Measurements from ENCODE around the gene KCNN2. TPM values are rescaled to one million over a fixed set of nuclear protein-coding genes. Genes with fewer than 3 reads are reported as not detected.
A peak's percentile ranks its signal among the peaks of the same experiment; 100 is the strongest.

The KCNN2 gene
- total RNA-seq, 2 donors from 2014 or later, result not detected

DNA sequence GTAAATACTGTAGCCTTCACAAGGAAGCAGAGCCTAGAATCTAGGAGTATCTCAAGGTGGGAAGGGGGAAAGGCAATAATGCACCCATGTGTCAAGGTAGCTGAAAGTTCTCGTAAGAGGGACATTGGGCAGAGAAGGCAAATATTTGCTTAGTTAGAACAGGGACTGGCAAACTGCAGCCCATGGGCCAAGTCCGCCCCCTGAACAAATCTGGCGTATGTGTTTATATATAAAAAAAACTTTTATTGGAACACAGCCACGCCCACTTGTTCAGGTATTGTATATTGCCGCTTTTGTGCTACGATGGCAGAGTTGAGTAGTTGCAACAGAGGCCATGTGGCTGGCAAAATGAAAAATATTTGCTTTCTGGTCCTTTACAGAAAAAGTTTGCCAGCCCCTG, 16.1 kb downstream of the KCNN2 start:
- Mint-ChIP-seq H3K4me3 (no peak overlapping the region), H3K4me1 (ENCODE audit: low read depth in 2 of 2) (no peaks in the 10 kb centered on the region), H3K27me3 (no peaks in the 10 kb centered on the region), H3K27ac (no peak overlapping the region), H3K36me3 (no peaks in the 10 kb centered on the region), H3K9me3 (peaks cover 6% of the 10 kb centered on the region)
- DNase-seq (ENCODE audit: low spot score) (no peak), ATAC-seq (no peak)

DNA sequence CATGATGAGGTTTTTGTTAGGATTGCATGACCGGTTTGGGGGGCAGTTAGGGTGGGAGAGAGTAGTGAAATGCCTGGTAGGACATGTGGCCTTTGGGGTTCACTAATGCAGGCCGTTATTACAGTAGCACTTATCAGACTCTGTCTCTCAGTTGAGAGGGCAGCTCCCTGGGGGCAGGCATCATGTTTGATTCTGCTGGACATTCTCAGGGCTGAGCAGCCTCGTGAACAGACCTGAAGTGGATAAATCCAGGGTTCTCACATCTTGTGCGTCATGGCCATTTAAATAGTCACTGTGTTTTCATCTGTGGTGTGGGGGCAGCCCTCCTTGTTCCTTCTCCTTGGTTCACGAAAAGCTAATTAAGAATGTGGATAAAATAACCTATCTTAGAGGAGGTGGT, 18.9 kb downstream of the KCNN2 start:
- Mint-ChIP-seq H3K27me3 (no peaks in the 10 kb centered on the region), H3K36me3 (no peaks in the 10 kb centered on the region), H3K4me1 (ENCODE audit: low read depth in 2 of 2) (no peaks in the 10 kb centered on the region), H3K4me3 (no peak overlapping the region), H3K9me3 (peaks cover 6% of the 10 kb centered on the region), H3K27ac (no peak overlapping the region)
- no peak for ATAC-seq
- DNase-seq (ENCODE audit: low spot score), result no peak

DNA sequence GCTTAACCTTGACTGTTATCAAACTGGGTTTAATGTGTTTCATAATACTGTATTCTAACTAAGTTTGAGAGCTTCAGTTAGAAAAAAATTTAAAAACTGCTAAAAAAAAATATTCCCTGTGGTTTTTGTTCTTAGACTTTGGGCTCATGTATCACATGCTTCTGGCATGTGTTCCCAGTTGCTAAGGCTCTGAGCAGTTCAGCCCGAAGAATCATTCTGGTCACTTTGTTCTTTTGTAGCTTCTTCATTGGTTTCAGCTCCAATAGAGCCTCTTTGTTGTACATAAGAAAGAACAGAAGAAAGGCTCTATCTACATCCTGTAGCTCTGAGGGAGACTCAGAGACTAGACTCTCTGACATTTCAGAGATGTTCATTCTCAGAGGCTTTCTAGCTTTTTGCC, 25.6 kb downstream of the KCNN2 start:
- Mint-ChIP-seq H3K4me1 (ENCODE audit: low read depth in 2 of 2) (no peaks in the 10 kb centered on the region), H3K36me3 (no peaks in the 10 kb centered on the region), H3K4me3 (no peak overlapping the region)

GRCh38 chr5:114390431-114390830, 28.6 kb downstream of the KCNN2 start:
- no peaks in the 10 kb centered on the region for H3K36me3 Mint-ChIP-seq
- no peaks in the 10 kb centered on the region for H3K9me3 Mint-ChIP-seq
- no peak for ATAC-seq
- no peaks in the 10 kb centered on the region for H3K4me1 Mint-ChIP-seq (ENCODE audit: low read depth in 2 of 2)
- no peak for DNase-seq (ENCODE audit: low spot score)
- no peak overlapping the region for H3K4me3 Mint-ChIP-seq
- no peak overlapping the region for H3K27ac Mint-ChIP-seq
- no peaks in the 10 kb centered on the region for H3K27me3 Mint-ChIP-seq

More for the DNA sequence above, 25.6 kb downstream of the KCNN2 start:
- ATAC-seq (no peak), DNase-seq (ENCODE audit: low spot score) (no peak)
- no peak overlapping the region for H3K27ac Mint-ChIP-seq
- H3K27me3 Mint-ChIP-seq, result no peaks in the 10 kb centered on the region
- no peaks in the 10 kb centered on the region for H3K9me3 Mint-ChIP-seq

- Mint-ChIP-seq H3K27me3 (no peaks in the 10 kb centered on the region), H3K36me3 (no peaks in the 10 kb centered on the region)
These were observed 29.5 kb downstream of the KCNN2 start for GRCh38 chr5:114391321-114391720.

GRCh38 chr5:114393159-114393558, 31.3 kb downstream of the KCNN2 start:
- no peaks in the 10 kb centered on the region for H3K9me3 Mint-ChIP-seq
- H3K27me3 Mint-ChIP-seq, result no peaks in the 10 kb centered on the region
- ATAC-seq, result no peak
- H3K36me3 Mint-ChIP-seq, result no peaks in the 10 kb centered on the region
- DNase-seq (ENCODE audit: low spot score), result no peak
- no peak overlapping the region for H3K4me3 Mint-ChIP-seq
- H3K4me1 Mint-ChIP-seq (ENCODE audit: low read depth in 2 of 2), result no peaks in the 10 kb centered on the region
- no peak overlapping the region for H3K27ac Mint-ChIP-seq

More at GRCh38 chr5:114391321-114391720, 29.5 kb downstream of the KCNN2 start:
- ATAC-seq, result no peak
- Mint-ChIP-seq H3K9me3 (no peaks in the 10 kb centered on the region), H3K4me3 (no peak overlapping the region), H3K4me1 (ENCODE audit: low read depth in 2 of 2) (no peaks in the 10 kb centered on the region), H3K27ac (no peak overlapping the region)
- DNase-seq (ENCODE audit: low spot score), result no peak

DNA sequence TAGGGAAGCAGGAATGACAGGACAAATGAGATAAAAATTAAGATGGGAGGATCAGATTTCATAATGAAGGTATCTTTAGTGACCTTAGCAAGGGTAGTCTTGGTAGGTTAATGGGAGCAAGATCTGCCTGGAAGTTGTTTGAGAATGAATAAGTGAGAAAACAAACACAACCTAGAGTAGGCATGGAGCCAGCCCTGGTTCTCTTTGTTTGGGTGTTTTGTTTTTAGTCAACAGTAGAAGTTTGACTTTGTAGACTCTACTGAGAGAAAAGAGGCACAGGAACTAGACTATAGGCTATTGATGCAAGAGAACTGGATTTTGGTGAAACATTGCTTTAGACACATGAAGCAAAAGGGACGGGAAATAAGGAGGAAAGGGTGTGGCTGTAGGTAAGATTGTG, 40.3 kb downstream of the KCNN2 start:
- Mint-ChIP-seq H3K27ac (no peak overlapping the region), H3K36me3 (peaks cover 14% of the 10 kb centered on the region)

GRCh38 chr5:114407783-114408182, 45.9 kb downstream of the KCNN2 start:
- ATAC-seq (no peak), DNase-seq (ENCODE audit: low spot score) (no peak)
- H3K36me3 Mint-ChIP-seq, result no peaks in the 10 kb centered on the region
- no peak overlapping the region for H3K4me3 Mint-ChIP-seq
- no peaks in the 10 kb centered on the region for H3K9me3 Mint-ChIP-seq
- H3K27ac Mint-ChIP-seq, result no peak overlapping the region
- H3K4me1 Mint-ChIP-seq (ENCODE audit: low read depth in 2 of 2), result no peaks in the 10 kb centered on the region
- no peaks in the 10 kb centered on the region for H3K27me3 Mint-ChIP-seq

More for the DNA sequence above, 40.3 kb downstream of the KCNN2 start:
- Mint-ChIP-seq H3K9me3 (peaks cover 13% of the 10 kb centered on the region), H3K4me1 (ENCODE audit: low read depth in 2 of 2) (no peaks in the 10 kb centered on the region), H3K4me3 (no peak overlapping the region), H3K27me3 (no peaks in the 10 kb centered on the region)
- ATAC-seq, result no peak
- no peak for DNase-seq (ENCODE audit: low spot score)

GRCh38 chr5:114408847-114409246, 47.0 kb downstream of the KCNN2 start:
- Mint-ChIP-seq H3K4me3 (no peak overlapping the region), H3K36me3 (no peaks in the 10 kb centered on the region), H3K27me3 (no peaks in the 10 kb centered on the region), H3K4me1 (ENCODE audit: low read depth in 2 of 2) (no peaks in the 10 kb centered on the region), H3K9me3 (no peaks in the 10 kb centered on the region), H3K27ac (no peak overlapping the region)
- DNase-seq (ENCODE audit: low spot score) (no peak), ATAC-seq (no peak)

DNA sequence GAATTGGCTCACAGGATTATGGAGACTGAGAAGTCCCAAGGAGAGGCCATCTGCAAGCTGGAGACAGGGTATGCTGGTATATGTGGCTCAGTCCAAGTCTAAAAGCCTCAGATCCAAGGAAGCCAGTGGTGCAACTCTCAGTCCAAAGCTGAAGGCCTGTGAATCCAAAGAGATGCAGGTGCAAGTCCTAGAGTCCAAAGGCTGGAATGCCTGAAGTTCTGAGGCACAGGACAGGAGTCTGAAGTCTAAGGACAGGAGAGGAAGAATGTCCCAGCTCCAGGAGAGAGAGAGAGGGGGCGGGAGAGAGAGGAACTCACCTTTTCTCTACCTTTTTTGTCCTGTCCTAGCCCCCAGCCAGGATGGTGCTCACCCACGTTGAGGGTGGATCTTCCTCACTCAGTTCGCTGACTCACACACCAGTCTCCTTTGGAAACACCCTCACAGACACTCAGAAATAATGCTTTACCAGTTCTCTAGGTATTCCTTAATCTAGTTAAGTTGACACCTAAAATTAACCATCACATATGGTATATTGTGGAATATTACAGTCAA, 49.6 kb downstream of the KCNN2 start:
- no peaks in the 10 kb centered on the region for H3K4me1 Mint-ChIP-seq (ENCODE audit: low read depth in 2 of 2)
- H3K9me3 Mint-ChIP-seq, result no peaks in the 10 kb centered on the region
- no peaks in the 10 kb centered on the region for H3K36me3 Mint-ChIP-seq
- ATAC-seq (peak in 1 of 2 donors; percentile 20), DNase-seq (ENCODE audit: low spot score) (no peak)
- no peak overlapping the region for H3K4me3 Mint-ChIP-seq
- H3K27ac Mint-ChIP-seq, result no peak overlapping the region
- no peaks in the 10 kb centered on the region for H3K27me3 Mint-ChIP-seq

DNA sequence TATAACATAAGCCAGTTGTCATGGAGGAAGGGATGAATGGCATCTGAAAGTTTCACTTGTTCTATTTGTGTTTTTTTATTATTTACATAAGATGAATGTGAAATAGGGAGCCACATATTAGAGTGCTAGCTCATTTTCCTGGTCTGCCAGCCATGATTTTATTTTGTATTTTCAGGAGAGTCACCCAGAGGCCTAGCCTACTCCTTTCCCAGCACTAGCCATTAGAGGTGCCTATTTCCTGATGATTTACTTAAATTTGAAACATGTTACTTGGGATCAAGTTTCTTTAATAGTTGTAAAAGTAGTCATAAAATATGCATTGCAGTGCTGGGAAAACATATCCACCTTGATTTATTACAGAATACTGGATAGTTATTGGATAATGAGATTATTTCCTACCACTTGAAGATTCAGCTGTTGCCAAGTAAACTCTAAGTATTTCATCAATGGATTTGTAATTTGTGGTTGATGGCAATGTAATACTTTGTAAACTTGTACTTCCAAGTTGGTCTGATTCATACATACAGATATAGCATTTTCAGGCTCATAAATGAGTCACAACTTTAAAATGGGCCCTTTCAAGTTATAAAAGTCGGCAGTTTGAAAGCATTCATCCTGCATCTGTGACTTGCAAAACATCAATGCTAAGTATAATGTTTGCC, 50.8 kb downstream of the KCNN2 start:
- no peak overlapping the region for H3K4me3 Mint-ChIP-seq
- H3K27me3 Mint-ChIP-seq, result no peaks in the 10 kb centered on the region
- no peaks in the 10 kb centered on the region for H3K4me1 Mint-ChIP-seq (ENCODE audit: low read depth in 2 of 2)
- H3K36me3 Mint-ChIP-seq, result no peaks in the 10 kb centered on the region
- no peak for DNase-seq (ENCODE audit: low spot score)
- no peak for ATAC-seq
- no peaks in the 10 kb centered on the region for H3K9me3 Mint-ChIP-seq
- no peak overlapping the region for H3K27ac Mint-ChIP-seq

DNA sequence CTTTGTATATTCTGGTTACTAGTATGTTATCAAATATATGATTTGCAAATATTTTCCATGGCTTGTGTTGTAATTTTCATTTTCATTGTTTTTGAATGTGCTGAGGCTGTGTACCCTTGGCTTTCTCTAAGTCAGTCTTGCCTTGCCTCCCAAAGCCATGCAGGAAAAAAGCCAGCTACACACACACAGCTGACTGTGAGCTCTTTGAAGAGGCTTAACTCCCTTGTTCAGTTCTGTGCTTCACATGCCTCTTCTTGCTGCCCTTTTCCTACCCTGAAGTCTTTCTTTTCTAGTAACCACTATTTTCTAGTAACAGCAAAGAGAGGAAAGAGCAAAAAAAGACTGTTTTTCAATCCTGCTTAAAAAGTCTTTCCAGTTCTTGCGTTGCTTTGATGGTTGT, 53.9 kb downstream of the KCNN2 start:
- H3K9me3 Mint-ChIP-seq, result no peaks in the 10 kb centered on the region
- DNase-seq (ENCODE audit: low spot score) (no peak), ATAC-seq (no peak)
- H3K27me3 Mint-ChIP-seq, result no peaks in the 10 kb centered on the region
- no peak overlapping the region for H3K27ac Mint-ChIP-seq
- no peak overlapping the region for H3K4me3 Mint-ChIP-seq
- H3K36me3 Mint-ChIP-seq, result no peaks in the 10 kb centered on the region
- no peaks in the 10 kb centered on the region for H3K4me1 Mint-ChIP-seq (ENCODE audit: low read depth in 2 of 2)

DNA sequence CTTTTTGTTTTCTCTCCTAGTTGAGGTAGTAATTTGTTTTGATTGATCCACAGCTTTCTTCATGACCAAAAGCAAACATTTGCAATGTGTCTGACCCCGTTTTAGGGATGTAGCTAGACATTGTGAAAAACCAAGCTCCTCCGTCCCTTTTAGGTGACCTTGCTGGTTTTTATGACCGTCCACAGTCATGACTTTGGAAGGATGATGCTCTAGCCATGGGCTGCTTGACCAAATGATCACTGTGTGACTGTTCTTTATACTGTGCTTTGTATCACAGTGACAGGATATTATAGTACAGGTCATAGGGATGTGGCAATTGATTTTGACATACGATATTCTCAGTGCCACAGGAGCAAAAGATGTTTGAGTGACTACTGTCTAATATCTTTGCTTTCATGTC, 54.4 kb downstream of the KCNN2 start:
- Mint-ChIP-seq H3K4me3 (no peak overlapping the region), H3K4me1 (ENCODE audit: low read depth in 2 of 2) (no peaks in the 10 kb centered on the region), H3K27ac (no peak overlapping the region), H3K27me3 (no peaks in the 10 kb centered on the region), H3K36me3 (no peaks in the 10 kb centered on the region), H3K9me3 (no peaks in the 10 kb centered on the region)
- no peak for DNase-seq (ENCODE audit: low spot score)
- no peak for ATAC-seq

DNA sequence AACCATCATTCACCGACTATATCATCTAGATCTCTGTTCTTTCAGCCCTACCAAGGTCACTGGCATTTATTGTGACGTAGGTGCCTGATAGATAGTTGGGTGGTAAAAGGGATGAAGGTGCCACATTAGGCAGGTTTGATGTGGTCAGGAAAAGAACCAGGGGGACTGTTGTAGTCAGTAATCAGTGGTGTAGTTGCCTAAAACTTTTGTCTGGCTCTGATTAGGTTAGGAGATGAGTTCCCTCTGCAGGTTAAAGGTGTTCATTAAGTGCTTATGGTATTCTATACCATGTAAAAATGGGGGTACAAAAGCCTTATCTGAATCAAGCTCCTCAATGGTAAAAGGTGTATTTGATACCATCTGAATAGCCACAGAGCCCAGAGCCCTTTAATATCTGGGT, 55.6 kb downstream of the KCNN2 start:
- H3K9me3 Mint-ChIP-seq, result no peaks in the 10 kb centered on the region

More for the DNA sequence above, 55.6 kb downstream of the KCNN2 start:
- ATAC-seq (no peak), DNase-seq (ENCODE audit: low spot score) (no peak)
- Mint-ChIP-seq H3K36me3 (no peaks in the 10 kb centered on the region), H3K27ac (no peak overlapping the region), H3K4me1 (ENCODE audit: low read depth in 2 of 2) (no peaks in the 10 kb centered on the region), H3K27me3 (no peaks in the 10 kb centered on the region), H3K4me3 (no peak overlapping the region)

All from natural killer cell treated with Interleukin-12 subunit alpha and Interleukin-12 subunit beta and Interleukin-15 and Interleukin-18, amount 100 ng/mL, for 72 hours (primary cell).